ENCODE results near the gene NCOA3.

- TF ChIP-seq CTCF (IDR thresholded peaks at IDR 0.05) (no peak), POLR2A (IDR thresholded peaks at IDR 0.05) (no peak)
Measured at GRCh38 chr20:47479506-47479905, 22.2 kb upstream of the NCOA3 start.

Measured in esophagus squamous epithelium (tissue), 4 donors.